GOT3 (cell line): Measurements from ENCODE around the gene CCDC102A.
"Not testable (repeated sequence)": the region's sequence is repeated elsewhere in the genome, so short reads cannot be mapped to it uniquely, and the experiment has no call there.

Experiments
- DNase-seq: peaks from one replicate; lab custom pipeline; 2025; ENCODE audit warnings: mixed read lengths; lab: John Stamatoyannopoulos, UW

The CCDC102A gene

GRCh38 chr16:57536306-57537193 lies at the start of gene CCDC102A:
CCDC102A (minus strand) TSS chr16:57536571; CDS start chr16:57529177, 7,394 bp downstream.
- DNase-seq, result no peak

DNA sequence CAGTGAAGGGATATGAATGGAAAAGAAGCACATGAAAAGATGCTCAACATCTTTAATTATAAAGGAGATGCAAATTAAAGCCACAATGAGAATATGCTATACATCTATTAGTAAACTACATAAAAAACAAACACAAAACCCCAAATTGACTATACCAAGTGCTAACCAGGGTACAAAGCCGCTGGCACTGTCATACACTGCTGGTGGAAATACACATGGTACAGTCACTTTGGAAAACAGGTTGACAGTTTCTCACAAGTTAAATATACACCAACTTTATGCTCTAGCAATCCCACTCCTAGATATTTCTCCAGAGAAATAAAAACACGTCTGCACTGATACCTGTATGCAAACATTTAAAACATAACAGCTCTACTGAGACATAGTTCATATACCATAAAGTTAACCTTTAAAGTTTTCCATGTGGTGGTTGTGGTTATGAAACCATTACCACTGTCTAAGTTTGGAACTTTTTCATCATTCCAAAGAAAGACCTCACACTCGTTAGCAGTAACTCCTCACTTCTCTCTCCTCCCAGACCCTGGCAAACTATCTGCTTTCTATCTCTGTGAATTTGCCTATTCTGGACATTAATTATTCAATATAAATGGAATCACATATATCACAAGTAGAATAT lies 48.8 kb upstream of the CCDC102A start:
- DNase-seq, result no peak

GRCh38 chr16:57579361-57579665 lies 42.9 kb upstream of the CCDC102A start:
- DNase-seq, result no peak

GRCh38 chr16:57578521-57579360 lies 42.4 kb upstream of the CCDC102A start:
- no peak for DNase-seq

GRCh38 chr16:57577691-57578224 lies 41.4 kb upstream of the CCDC102A start:
- DNase-seq, result no peak

DNA sequence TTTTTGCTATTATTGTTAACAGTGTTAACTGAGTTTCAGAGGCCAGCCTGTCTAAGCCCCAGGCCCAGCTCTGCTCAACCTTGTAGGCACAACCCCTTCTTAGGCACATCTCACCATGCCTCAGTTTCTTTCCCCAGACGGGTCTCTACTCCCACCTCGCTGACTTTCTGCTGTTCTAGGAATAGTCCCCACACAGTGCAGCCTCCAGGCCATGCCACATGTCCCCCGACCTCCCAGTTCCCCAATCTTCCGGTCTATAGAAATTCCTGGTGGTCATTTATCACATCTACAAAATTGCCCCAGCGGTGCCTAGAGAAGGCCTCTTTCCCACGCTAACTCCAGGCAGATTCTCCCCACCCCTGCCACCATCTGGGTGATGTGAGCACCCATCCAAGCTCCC lies 40.8 kb upstream of the CCDC102A start:
- no peak for DNase-seq

DNA sequence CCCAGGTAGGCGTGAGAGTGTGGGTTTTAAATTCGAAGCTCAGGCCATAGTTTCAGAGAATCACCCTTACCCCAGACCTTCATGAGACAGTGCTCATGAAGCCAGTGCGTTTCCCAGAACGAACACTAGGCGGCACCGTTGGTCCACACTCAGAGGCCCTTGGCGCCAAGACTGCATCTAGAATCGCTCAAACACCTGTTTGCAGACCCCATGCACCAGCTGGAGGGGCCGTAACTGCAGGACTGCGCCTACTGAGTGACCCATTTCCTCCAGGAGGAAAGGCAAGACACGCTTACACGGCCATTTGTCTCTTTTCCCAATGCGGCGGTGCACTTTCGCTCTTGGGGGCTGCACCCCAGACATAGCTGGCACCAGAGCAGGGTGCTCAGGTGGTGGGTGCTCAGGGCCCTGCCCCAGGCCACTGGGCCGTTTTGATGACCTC lies 40.1 kb upstream of the CCDC102A start:
- DNase-seq, result peak; percentile 27

- DNase-seq, result no peak
Observed at GRCh38 chr16:57575468-57576277, 39.3 kb upstream of the CCDC102A start.

DNA sequence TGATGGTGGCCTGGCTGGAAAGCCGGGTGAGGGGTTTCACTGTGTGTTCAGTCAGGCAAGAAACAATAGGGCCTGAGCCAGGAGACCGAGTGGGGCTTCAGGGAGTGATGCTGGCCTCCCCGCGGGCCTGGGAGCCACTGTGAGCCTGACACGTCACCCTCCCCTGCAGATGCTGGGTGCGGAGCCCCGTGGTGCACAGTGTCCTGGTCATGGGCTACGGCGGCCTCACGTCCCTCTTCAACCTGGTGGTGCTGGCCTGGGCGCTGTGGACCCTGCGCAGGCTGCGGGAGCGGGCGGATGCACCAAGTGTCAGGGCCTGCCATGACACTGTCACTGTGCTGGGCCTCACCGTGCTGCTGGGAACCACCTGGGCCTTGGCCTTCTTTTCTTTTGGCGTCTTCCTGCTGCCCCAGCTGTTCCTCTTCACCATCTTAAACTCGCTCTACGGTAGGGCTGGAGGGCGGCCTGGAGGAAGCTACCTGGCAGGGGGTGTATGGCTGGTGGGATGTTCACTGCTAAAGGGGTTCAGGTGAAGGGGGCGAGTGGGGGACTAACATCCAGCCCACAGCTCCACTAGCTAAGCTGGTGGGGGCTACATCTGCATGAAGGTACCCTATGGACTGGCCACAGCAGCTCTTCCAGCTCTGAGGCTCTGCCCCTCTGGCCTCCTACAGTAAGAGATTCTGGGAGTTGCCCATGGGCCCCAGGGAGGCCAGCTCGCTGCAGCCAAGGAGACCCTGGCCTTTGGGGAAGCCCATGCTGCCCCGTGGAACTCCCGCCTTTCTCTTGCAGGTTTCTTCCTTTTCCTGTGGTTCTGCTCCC lies 38.5 kb upstream of the CCDC102A start:
- DNase-seq, result no peak

DNA sequence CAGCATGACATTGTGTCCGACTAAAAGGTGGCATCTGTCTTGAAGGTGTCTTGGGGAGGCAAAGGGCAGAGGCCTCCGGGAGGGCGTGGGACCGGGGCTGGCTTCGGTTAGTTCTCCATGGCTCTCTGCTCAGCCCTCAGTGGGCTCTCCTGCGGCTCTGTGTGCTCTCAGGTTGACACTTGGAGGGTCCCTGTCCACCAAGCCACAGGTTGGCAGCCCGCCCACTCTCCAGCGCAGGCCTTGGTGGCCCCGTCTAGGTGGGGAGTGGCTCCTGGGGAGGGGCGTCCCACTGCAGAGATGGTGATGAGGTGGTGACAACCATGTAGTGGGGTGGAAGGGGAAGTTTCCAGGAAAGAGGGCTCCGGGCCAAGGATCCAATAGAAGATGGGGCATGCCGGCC lies 37.7 kb upstream of the CCDC102A start:
- DNase-seq, result no peak

DNA sequence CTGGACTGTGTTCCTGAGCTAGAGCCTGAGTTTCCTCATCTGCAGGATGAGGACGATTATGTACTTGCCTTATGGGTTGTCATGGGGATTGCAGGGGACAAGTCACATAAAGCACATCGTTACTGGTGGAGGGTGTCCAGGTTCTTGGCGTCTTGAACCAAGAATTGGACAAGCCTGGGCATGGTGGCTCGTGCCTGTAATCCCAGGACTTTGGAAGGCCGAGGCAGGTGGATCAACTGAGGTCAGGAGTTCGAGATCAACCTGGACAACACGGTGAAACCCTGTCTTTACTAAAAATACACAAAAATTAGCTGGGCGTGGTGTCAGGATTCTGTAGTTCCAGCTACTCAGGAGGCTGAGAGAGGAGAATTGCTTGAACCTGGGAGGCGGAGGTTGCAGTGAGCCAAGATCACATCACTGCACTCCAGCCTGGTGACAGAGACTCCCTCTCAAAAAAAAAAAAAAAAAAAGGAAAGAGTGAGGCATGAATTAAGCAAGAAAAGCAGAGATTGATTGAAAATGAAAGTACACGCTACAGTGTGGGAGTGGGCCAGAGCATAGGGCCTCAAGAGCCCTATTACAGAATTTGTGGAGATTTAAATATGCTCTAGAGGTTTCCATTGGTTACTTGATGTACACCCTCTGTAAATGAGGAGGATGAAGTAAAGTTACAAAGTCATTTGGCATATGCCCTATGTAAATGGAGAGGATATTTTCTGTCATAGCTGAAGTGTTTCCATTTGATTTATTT lies 36.8 kb upstream of the CCDC102A start:
- no peak for DNase-seq

DNA sequence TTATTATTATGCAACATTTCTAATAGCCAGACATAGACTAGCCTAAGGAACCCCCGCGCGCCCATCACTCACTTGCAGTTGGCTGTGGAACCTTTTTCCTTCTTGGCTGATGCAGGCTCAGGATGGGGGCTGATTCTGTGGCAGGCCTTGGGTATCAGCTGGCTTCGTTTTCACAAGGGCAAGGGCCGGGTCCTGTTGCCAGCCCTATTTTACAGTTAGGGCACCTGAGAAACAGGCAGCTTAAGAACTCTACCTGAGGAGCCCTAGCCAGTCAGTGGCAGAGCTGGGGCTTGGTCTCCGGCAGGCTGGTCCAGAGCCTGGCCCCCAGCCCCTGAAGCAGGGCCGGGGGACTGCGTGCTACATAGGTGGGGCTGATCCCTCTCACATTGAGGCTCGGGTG lies 34.7 kb upstream of the CCDC102A start:
- DNase-seq, result no peak

DNA sequence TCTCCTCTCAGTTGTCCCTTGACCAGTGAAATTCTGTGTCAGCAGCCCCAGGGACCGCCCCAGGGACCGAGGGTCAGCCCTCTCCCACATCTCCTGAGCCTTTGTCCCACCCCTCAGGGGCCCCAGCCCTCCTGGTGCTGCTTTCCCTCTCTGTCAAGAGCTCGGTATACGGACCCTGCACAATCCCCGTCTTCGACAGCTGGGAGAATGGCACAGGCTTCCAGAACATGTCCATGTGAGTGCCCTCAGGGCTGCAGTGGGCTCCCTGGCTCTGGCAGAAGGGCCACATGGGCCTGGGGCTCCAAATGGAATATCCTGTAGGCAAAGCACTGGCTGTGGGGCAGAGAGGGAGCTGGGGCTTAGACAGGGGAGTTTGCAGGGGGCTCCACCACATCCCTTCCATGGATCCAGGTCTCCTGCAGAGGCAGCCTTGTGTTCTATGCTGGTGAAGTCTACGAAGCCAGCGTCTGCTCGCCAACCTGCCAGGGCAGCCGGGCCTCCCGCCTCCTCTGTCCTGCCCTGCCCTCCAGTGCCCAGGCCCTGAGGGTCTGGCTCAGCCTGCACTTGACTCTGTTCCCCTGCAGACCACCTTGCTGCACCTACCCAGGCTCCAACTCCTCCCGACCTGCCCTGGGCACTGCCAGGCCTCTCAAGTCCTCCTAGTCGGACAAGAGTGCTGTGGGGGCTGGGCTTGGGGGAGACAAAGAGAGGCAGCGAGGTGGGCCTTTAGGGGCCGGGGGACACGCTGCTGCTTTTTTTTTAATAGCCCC lies 34.1 kb upstream of the CCDC102A start:
- DNase-seq, result no peak

DNA sequence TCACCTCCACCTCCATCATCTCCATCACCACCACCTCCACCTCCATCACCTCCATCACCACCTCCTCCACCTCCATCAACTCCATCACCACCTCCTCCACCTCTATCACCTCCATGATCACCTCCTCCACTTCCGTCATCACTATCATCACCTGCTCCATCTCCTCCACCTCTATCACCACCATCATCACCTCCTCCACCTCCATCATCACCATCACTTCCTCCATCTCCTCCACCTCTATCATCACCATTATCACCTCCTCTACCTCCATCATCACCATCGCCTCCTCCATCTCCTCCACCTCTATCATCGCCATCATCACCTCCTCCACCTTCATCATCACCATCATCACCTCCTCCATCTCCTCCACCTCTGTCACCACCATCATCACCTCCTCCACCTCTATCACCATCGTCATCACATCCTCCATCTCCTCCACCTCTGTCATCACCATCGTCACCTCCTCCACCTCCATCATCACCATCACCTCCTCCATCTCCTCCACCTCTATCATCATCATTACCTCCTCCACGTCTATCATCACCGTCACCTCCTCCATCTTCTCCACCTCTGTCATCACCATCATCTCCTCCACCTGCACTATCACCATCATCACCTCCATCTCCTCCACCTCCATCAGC lies 33.1 kb upstream of the CCDC102A start:
- DNase-seq, result no peak

- DNase-seq, result not testable (repeated sequence)
Observed at GRCh38 chr16:57568772-57569171, 32.4 kb upstream of the CCDC102A start.

DNA sequence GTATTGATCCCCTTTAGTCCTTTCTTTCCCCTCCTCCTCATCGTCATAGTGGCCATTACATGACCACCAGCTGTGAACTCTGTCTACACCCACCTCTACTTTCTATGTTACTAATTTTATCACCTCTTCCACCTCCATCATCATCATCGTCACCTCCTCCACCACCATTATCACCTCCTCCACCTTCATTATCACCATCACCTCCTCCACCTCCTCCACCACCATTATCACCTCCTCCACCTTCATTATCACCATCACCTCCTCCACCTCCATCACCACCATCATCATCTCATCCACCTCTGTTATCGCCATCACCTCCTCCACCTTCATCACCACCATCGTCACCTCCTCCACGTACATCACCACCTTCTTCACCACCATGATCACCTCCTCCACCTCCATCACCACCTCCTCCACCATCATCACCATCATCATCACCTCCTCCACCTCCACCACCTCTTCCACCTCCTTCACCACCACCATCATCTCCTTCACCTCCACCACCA lies 31.9 kb upstream of the CCDC102A start:
- DNase-seq, result no peak

DNA sequence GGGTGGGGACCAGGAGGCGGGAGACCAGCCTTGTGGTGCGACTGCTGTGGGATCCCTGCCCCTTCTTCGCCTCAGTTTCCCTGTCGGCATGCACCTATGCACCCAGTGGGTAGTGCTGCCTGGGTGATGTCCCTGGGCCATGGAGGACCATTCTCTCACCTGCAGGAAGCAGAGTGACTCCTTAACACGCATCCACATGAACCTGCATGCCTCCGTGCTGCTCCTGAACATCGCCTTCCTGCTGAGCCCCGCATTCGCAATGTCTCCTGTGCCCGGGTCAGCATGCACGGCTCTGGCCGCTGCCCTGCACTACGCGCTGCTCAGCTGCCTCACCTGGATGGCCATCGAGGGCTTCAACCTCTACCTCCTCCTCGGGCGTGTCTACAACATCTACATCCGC lies 31.3 kb upstream of the CCDC102A start:
- DNase-seq, result no peak

DNA sequence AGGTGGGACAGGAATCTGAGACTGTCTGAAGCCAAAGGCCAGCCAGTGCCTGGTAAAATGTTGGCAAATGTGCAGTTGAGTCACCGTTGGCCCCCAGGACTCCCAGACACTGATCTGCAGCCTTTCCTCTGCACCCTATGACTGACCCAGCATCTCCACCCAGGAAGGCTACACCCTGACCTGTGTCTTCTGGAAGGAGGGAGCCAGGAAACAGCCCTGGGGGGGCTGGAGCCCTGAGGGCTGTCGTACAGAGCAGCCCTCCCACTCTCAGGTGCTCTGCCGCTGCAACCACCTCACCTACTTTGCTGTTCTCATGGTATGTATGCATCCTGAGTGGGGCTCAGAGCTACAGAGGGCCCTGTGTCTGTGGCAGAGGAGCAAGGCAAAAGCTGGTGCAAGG lies 30.1 kb upstream of the CCDC102A start:
- no peak for DNase-seq
